ENCODE measurements around the gene KANK4.

The KANK4 gene

GRCh38 chr1:62238507-62238906, 80.7 kb downstream of the KANK4 start:
- Mint-ChIP-seq H3K4me3 (no peak overlapping the region), H3K27me3 (ENCODE audit: low read depth) (no peaks in the 10 kb centered on the region), H3K4me1 (ENCODE audit: low read depth) (no peaks in the 10 kb centered on the region), H3K9me3 (no peaks in the 10 kb centered on the region), H3K27ac (no peak overlapping the region), H3K36me3 (ENCODE audit: low read depth) (no peaks in the 10 kb centered on the region)
- no peak for DNase-seq (ENCODE audit: low spot score)

- no peak overlapping the region for H3K4me3 Mint-ChIP-seq
- no peaks in the 10 kb centered on the region for H3K4me1 Mint-ChIP-seq (ENCODE audit: low read depth)
- no peaks in the 10 kb centered on the region for H3K36me3 Mint-ChIP-seq (ENCODE audit: low read depth)
- H3K27me3 Mint-ChIP-seq (ENCODE audit: low read depth) = no peaks in the 10 kb centered on the region
- no peak for DNase-seq (ENCODE audit: low spot score)
- no peak overlapping the region for H3K27ac Mint-ChIP-seq
- H3K9me3 Mint-ChIP-seq = no peaks in the 10 kb centered on the region
These were observed 81.3 kb downstream of the KANK4 start for GRCh38 chr1:62237950-62238374.

GRCh38 chr1:62237361-62237760, 81.9 kb downstream of the KANK4 start:
- Mint-ChIP-seq H3K27ac (no peak overlapping the region), H3K27me3 (ENCODE audit: low read depth) (no peaks in the 10 kb centered on the region), H3K4me3 (no peak overlapping the region)

GRCh38 chr1:62235576-62235975, 83.7 kb downstream of the KANK4 start:
- Mint-ChIP-seq H3K27me3 (ENCODE audit: low read depth) (peaks cover 1% of the 10 kb centered on the region), H3K27ac (no peak overlapping the region), H3K4me1 (ENCODE audit: low read depth) (no peaks in the 10 kb centered on the region), H3K36me3 (ENCODE audit: low read depth) (no peaks in the 10 kb centered on the region), H3K9me3 (no peaks in the 10 kb centered on the region), H3K4me3 (no peak overlapping the region)
- no peak for DNase-seq (ENCODE audit: low spot score)

More at GRCh38 chr1:62237361-62237760, 81.9 kb downstream of the KANK4 start:
- DNase-seq (ENCODE audit: low spot score) = no peak
- no peaks in the 10 kb centered on the region for H3K9me3 Mint-ChIP-seq
- H3K4me1 Mint-ChIP-seq (ENCODE audit: low read depth) = no peaks in the 10 kb centered on the region
- no peaks in the 10 kb centered on the region for H3K36me3 Mint-ChIP-seq (ENCODE audit: low read depth)

GRCh38 chr1:62234688-62235087, 84.5 kb downstream of the KANK4 start:
- Mint-ChIP-seq H3K4me3 (no peak overlapping the region), H3K36me3 (ENCODE audit: low read depth) (no peaks in the 10 kb centered on the region), H3K27ac (no peak overlapping the region), H3K27me3 (ENCODE audit: low read depth) (peaks cover 2% of the 10 kb centered on the region), H3K4me1 (ENCODE audit: low read depth) (no peaks in the 10 kb centered on the region), H3K9me3 (no peaks in the 10 kb centered on the region)
- no peak for DNase-seq (ENCODE audit: low spot score)

- Mint-ChIP-seq H3K9me3 (no peaks in the 10 kb centered on the region), H3K4me1 (ENCODE audit: low read depth) (no peaks in the 10 kb centered on the region), H3K27ac (no peak overlapping the region), H3K4me3 (no peak overlapping the region), H3K27me3 (ENCODE audit: low read depth) (peaks cover 2% of the 10 kb centered on the region), H3K36me3 (ENCODE audit: low read depth) (no peaks in the 10 kb centered on the region)
- DNase-seq (ENCODE audit: low spot score) = no peak
These were observed 85.2 kb downstream of the KANK4 start for GRCh38 chr1:62233926-62234450.

GRCh38 chr1:62232871-62233278, 86.4 kb downstream of the KANK4 start:
- Mint-ChIP-seq H3K27me3 (ENCODE audit: low read depth) (peaks cover 2% of the 10 kb centered on the region), H3K36me3 (ENCODE audit: low read depth) (no peaks in the 10 kb centered on the region), H3K4me1 (ENCODE audit: low read depth) (no peaks in the 10 kb centered on the region), H3K4me3 (no peak overlapping the region), H3K9me3 (no peaks in the 10 kb centered on the region), H3K27ac (no peak overlapping the region)
- no peak for DNase-seq (ENCODE audit: low spot score)

GRCh38 chr1:62230718-62231117, 88.5 kb downstream of the KANK4 start:
- Mint-ChIP-seq H3K36me3 (ENCODE audit: low read depth) (no peaks in the 10 kb centered on the region), H3K9me3 (no peaks in the 10 kb centered on the region), H3K27me3 (ENCODE audit: low read depth) (peaks cover 2% of the 10 kb centered on the region), H3K4me1 (ENCODE audit: low read depth) (no peaks in the 10 kb centered on the region), H3K4me3 (no peak overlapping the region), H3K27ac (no peak overlapping the region)
- no peak for DNase-seq (ENCODE audit: low spot score)

- H3K4me1 Mint-ChIP-seq (ENCODE audit: low read depth) = no peaks in the 10 kb centered on the region
- H3K4me3 Mint-ChIP-seq = no peak overlapping the region
- H3K27ac Mint-ChIP-seq = no peak overlapping the region
- peaks cover 2% of the 10 kb centered on the region for H3K27me3 Mint-ChIP-seq (ENCODE audit: low read depth)
- no peak for DNase-seq (ENCODE audit: low spot score)
- no peaks in the 10 kb centered on the region for H3K36me3 Mint-ChIP-seq (ENCODE audit: low read depth)
- no peaks in the 10 kb centered on the region for H3K9me3 Mint-ChIP-seq
These were observed 89.3 kb downstream of the KANK4 start for GRCh38 chr1:62229932-62230331.

GRCh38 chr1:62229468-62229867, 89.8 kb downstream of the KANK4 start:
- Mint-ChIP-seq H3K27ac (no peak overlapping the region), H3K4me3 (no peak overlapping the region), H3K9me3 (no peaks in the 10 kb centered on the region), H3K36me3 (ENCODE audit: low read depth) (no peaks in the 10 kb centered on the region), H3K4me1 (ENCODE audit: low read depth) (no peaks in the 10 kb centered on the region), H3K27me3 (ENCODE audit: low read depth) (peaks cover 2% of the 10 kb centered on the region)
- DNase-seq (ENCODE audit: low spot score) = no peak

- no peak overlapping the region for H3K4me3 Mint-ChIP-seq
- H3K9me3 Mint-ChIP-seq = no peaks in the 10 kb centered on the region
- no peak overlapping the region for H3K27ac Mint-ChIP-seq
- peaks cover 2% of the 10 kb centered on the region for H3K27me3 Mint-ChIP-seq (ENCODE audit: low read depth)
- H3K4me1 Mint-ChIP-seq (ENCODE audit: low read depth) = no peaks in the 10 kb centered on the region
- H3K36me3 Mint-ChIP-seq (ENCODE audit: low read depth) = no peaks in the 10 kb centered on the region
- DNase-seq (ENCODE audit: low spot score) = no peak
These were observed 90.4 kb downstream of the KANK4 start for GRCh38 chr1:62228883-62229187.

GRCh38 chr1:62228136-62228882, 90.9 kb downstream of the KANK4 start:
- H3K4me3 Mint-ChIP-seq = no peak overlapping the region
- H3K27me3 Mint-ChIP-seq (ENCODE audit: low read depth) = peaks cover 2% of the 10 kb centered on the region
- no peaks in the 10 kb centered on the region for H3K4me1 Mint-ChIP-seq (ENCODE audit: low read depth)
- no peaks in the 10 kb centered on the region for H3K9me3 Mint-ChIP-seq
- DNase-seq (ENCODE audit: low spot score) = no peak
- no peaks in the 10 kb centered on the region for H3K36me3 Mint-ChIP-seq (ENCODE audit: low read depth)
- H3K27ac Mint-ChIP-seq = no peak overlapping the region

GRCh38 chr1:62227496-62227895, 91.7 kb downstream of the KANK4 start:
- Mint-ChIP-seq H3K27ac (no peak overlapping the region), H3K4me3 (no peak overlapping the region), H3K36me3 (ENCODE audit: low read depth) (no peaks in the 10 kb centered on the region), H3K4me1 (ENCODE audit: low read depth) (no peaks in the 10 kb centered on the region), H3K27me3 (ENCODE audit: low read depth) (peaks cover 2% of the 10 kb centered on the region), H3K9me3 (no peaks in the 10 kb centered on the region)
- no peak for DNase-seq (ENCODE audit: low spot score)

GRCh38 chr1:62224182-62224581, 95.1 kb downstream of the KANK4 start:
- no peak for DNase-seq (ENCODE audit: low spot score)
- H3K27ac Mint-ChIP-seq = no peak overlapping the region
- H3K27me3 Mint-ChIP-seq (ENCODE audit: low read depth) = no peaks in the 10 kb centered on the region
- no peak overlapping the region for H3K4me3 Mint-ChIP-seq
- no peaks in the 10 kb centered on the region for H3K4me1 Mint-ChIP-seq (ENCODE audit: low read depth)
- H3K9me3 Mint-ChIP-seq = no peaks in the 10 kb centered on the region
- H3K36me3 Mint-ChIP-seq (ENCODE audit: low read depth) = no peaks in the 10 kb centered on the region

- no peaks in the 10 kb centered on the region for H3K9me3 Mint-ChIP-seq
- H3K27me3 Mint-ChIP-seq (ENCODE audit: low read depth) = no peaks in the 10 kb centered on the region
- no peaks in the 10 kb centered on the region for H3K36me3 Mint-ChIP-seq (ENCODE audit: low read depth)
- H3K4me3 Mint-ChIP-seq = no peak overlapping the region
- DNase-seq (ENCODE audit: low spot score) = no peak
- H3K4me1 Mint-ChIP-seq (ENCODE audit: low read depth) = no peaks in the 10 kb centered on the region
- no peak overlapping the region for H3K27ac Mint-ChIP-seq
These were observed 96.9 kb downstream of the KANK4 start for GRCh38 chr1:62222321-62222720.

Data from T-helper 2 cell treated with Interferon-gamma antibody and Interleukin-4, amounts not matched to agents 5 μg/mL and 100 μg/mL, for 36 hours (primary cell).